GM12875 (cell line): ENCODE measurements around the gene RNASET2.

Source experiments
- H3K4me3 ChIP-seq: one replicate; pipeline ENCODE4 v1.5.1; 2011; ENCODE audit warnings: low read depth, low read length, control low read depth
- TF ChIP-seq, protein P1 (sequence below): IDR thresholded peaks from 2 replicates; pipeline ENCODE4 v1.5.1; 2011; ENCODE audit warnings: low read depth, mild to moderate bottlenecking, control low read depth, inconsistent platforms, low read length, moderate library complexity, borderline replicate concordance; ENCODE audit not compliant: insufficient read depth

The RNASET2 gene

DNA sequence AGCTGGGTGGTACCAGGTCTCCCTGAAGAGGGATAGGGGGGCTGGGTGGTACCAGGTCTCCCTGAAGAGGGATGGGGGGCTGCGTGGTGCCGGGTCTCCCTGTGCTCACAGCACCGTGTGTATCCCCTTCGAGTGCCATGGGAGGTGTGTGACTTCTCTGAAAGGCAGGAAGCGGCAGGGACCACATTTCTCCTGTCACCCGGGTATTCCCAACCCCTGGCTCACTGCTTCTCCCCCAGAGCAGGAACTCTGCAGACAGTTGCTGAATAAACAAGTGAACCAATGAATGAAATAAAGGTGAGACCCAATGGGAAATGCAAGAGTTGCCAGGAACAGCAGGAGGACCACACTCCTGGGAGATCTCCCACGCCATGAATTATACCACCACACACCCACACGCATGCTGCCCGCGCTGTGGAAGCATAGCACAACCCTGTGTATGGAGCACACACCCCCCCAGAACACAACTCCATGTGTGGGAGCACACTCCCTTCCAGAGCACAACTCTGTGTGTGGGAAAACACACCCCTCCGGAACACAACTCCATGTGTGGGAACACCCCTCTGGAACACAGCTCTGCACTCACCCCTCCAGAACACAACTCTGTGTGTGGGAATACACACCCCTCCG, 50.7 kb downstream of the RNASET2 start:
- no peak overlapping the region for H3K4me3 ChIP-seq
- TF ChIP-seq, protein P1, sequence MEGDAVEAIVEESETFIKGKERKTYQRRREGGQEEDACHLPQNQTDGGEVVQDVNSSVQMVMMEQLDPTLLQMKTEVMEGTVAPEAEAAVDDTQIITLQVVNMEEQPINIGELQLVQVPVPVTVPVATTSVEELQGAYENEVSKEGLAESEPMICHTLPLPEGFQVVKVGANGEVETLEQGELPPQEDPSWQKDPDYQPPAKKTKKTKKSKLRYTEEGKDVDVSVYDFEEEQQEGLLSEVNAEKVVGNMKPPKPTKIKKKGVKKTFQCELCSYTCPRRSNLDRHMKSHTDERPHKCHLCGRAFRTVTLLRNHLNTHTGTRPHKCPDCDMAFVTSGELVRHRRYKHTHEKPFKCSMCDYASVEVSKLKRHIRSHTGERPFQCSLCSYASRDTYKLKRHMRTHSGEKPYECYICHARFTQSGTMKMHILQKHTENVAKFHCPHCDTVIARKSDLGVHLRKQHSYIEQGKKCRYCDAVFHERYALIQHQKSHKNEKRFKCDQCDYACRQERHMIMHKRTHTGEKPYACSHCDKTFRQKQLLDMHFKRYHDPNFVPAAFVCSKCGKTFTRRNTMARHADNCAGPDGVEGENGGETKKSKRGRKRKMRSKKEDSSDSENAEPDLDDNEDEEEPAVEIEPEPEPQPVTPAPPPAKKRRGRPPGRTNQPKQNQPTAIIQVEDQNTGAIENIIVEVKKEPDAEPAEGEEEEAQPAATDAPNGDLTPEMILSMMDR = no peak

DNA sequence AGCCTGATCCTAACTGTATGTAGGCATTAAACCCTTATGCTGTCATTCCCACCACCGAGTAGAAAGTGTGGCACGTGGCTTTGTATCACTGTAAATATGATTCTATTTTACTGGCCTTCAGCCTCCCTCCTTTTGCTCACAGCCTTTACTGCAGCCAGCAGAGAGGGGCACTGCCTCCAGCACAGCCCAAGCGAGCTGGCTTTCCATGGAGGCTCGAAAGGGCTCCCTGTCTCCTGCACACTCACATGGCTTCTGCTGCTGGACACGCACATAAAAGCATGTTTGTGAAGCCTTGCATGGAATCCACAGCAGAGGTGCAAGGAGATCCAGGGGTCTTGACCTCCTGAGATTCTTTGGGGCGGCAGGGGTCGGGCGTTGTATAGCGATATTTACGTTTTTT, 51.3 kb downstream of the RNASET2 start:
- no peak overlapping the region for H3K4me3 ChIP-seq
- TF ChIP-seq, protein P1 = no peak

DNA sequence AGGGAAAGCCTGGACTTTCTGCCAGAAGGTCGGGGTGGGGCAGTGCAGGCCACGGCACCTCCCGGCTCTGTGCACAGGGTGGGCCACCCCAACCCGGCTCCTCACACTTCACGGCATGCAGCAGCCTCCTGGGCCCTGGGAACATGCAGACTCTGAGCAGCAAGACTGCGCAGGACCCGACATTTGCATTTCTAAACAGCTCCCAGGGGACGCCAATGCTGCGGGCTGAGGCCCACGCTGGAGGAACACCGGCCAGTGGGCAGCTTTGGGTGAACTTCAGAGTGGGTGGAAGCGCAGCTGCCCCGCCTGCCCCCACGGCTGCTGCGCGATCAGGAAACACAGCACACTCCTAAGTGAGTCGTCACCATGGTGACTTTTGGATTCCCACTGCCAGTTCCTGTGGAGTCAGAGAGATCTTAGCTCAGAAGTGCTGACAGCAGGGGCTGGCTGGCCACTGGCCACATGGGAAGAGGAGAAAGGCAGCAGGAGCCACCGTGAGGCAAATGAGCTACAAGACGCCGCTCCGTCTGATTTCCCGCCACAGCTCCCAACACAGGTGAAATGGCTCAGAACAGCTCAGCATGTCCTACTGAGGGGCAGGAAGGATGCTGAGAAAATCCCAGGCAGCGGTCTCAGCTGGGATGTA, 52.1 kb downstream of the RNASET2 start:
- TF ChIP-seq, protein P1 = no peak
- H3K4me3 ChIP-seq = no peak overlapping the region

DNA sequence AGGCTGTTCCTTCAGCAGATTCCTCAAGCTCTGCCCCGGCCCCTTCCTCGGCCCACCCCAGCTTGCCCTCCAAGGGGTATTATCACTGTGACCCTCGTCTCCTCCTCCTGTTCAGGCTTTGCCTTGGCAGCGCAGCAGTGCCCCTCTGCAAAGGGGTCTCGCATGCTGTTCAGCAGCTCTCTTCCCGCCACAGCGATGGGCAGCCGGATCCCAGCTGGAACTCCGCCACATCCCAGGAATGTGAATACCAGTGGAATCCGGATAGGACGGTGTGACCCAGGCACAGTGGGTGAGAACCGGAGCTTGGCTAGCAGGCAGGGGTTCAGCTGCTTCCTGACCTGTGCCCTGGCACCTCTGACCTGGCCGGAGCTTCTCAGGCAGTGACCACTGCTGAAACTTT, 52.9 kb downstream of the RNASET2 start:
- TF ChIP-seq, protein P1 = no peak
- no peak overlapping the region for H3K4me3 ChIP-seq

DNA sequence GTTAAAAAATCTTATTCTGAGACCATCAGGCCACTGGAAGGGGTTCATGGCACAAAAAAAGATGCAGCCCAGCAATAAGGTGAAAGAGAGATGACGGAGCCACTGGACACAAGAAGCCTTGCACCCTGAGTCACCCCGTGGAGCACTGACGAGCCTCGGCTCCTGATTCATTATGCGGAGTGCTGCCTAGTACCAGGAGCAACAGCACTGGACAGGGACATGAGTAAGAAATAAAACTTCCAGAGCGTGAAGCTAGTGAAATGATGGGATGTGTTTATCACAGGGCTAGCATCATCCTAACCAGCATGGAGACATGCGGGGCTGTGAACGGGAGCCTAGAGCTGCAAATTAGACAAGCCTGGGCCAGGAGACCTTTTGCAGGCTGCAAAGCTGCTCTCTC, 53.3 kb downstream of the RNASET2 start:
- TF ChIP-seq, protein P1 = no peak
- H3K4me3 ChIP-seq = no peak overlapping the region

DNA sequence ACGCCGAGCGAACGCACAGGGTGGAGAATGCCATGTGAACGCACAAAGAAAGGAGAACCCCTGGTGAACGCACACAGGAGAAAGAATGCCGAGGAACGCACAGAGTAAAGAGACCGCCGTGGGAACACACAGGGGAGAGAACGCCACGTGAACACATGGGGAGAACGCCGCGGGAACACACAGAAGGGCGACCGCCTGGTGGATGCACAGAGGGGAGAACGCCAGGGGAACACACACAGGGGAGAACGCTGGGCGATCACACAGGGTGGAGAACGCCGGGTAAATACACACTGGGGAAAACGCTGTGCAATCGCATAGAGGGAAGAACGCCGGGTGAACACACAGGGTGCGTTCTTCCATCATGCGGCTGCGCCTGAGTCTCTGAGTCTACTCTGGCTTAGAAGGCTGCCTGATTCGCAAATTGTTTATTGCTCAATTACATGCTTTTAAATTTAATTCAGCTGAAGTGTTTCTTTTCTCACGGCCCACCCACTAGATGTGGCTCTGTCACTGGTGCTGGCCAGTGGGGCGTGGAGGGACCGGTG, 54.1 kb downstream of the RNASET2 start:
- TF ChIP-seq, protein P1 = no peak

DNA sequence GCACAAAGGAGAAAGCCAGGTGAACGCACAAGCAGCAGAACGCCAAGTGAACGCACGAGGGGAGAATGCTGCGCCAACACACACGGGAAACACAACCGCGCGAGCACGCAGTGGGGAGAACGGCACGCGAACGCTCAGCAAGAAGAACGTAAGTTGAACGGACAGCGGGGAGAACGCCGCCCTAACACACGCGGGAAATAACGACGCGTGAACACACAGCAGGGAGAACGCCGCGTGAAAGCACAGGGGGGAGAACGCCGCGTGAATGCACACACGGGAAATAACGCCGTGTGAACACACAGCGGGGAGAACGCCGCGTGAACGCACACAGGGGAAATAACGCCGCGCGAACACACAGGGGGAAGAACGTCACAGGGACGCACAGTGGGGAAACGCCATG, 54.7 kb downstream of the RNASET2 start:
- no peak overlapping the region for H3K4me3 ChIP-seq
- TF ChIP-seq, protein P1 = no peak

More for the DNA sequence above, 54.1 kb downstream of the RNASET2 start:
- H3K4me3 ChIP-seq = no peak overlapping the region
